GM15510 (cell line): ENCODE results near the gene UBP1.

Experiments
- POLR2A ChIP-seq: IDR thresholded peaks from 3 replicates; pipeline ENCODE4 v1.6.1; 2011; ENCODE audit warnings: borderline replicate concordance; ENCODE audit not compliant: insufficient read length; ENCODE audit errors: extremely low read depth

The UBP1 gene

GRCh38 chr3:33439546-33440327 is 468 bp downstream of the UBP1 start:
- TF ChIP-seq POLR2A, result no peak

- TF ChIP-seq POLR2A, result no peak
Observed at GRCh38 chr3:33438881-33439545, 1.2 kb downstream of the UBP1 start.

GRCh38 chr3:33438284-33438668 is 1.9 kb downstream of the UBP1 start:
- no peak for TF ChIP-seq POLR2A

GRCh38 chr3:33437556-33438283 is 2.5 kb downstream of the UBP1 start:
- TF ChIP-seq POLR2A, result no peak

GRCh38 chr3:33433843-33434242 is 6.4 kb downstream of the UBP1 start:
- TF ChIP-seq POLR2A, result no peak

- TF ChIP-seq POLR2A, result no peak
Observed at GRCh38 chr3:33430571-33430970, 9.6 kb downstream of the UBP1 start.

- no peak for TF ChIP-seq POLR2A
Observed at GRCh38 chr3:33430061-33430460, 10.1 kb downstream of the UBP1 start.

GRCh38 chr3:33428734-33429133 is 11.5 kb downstream of the UBP1 start:
- TF ChIP-seq POLR2A, result no peak

DNA sequence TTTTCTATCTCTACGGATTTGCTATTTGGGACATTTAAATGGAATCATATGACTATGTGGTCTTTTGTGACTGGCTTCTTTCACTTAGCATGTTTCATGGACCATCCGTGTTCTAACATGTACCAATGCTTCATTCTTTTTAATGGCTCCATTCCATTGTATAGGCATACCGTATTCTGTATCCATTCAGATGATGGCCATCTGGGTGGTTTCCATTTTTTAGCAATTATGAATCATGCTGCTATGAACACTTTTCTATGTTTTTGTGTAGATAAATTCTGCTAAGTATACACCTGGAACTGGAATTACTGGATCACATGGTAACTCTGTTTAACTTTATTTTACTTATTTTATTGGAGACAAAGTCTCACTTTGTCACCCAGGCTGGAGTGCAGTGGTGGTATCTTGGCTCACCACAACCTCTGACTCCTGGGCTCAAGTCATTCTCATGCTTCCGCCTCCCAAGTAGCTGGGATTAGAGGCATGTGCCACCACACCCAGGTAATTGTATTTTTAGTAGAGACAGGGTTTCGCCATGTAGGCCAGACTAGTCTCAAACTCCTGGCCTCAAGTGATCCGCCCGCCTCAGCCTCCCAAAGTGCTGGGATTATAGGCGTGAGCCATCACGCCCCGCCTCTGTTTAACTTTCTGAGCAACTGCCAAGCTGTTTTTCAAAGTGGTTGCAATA is 13.4 kb downstream of the UBP1 start:
- TF ChIP-seq POLR2A, result no peak

GRCh38 chr3:33426068-33426467 is 14.1 kb downstream of the UBP1 start:
- TF ChIP-seq POLR2A, result no peak

DNA sequence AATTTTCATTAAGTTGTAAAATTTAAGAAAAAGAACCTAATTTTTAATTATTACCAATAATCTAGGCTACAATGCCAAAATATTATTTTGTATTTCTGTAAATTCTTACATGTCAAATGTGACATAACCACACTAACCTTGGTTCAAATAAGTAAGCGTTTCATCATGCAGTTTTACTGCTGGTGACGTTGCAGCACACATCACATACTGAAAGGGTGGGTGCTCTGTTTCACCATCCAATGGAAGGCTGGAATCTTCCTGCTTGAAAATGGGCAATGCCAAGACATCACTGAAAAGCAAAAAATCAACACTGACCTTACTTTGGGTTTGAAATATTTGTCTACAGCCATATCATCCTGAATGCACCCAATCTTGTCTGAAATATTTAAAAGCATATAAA is 14.8 kb downstream of the UBP1 start:
- TF ChIP-seq POLR2A, result no peak

- no peak for TF ChIP-seq POLR2A
Observed at GRCh38 chr3:33424606-33425452, 15.4 kb downstream of the UBP1 start.

DNA sequence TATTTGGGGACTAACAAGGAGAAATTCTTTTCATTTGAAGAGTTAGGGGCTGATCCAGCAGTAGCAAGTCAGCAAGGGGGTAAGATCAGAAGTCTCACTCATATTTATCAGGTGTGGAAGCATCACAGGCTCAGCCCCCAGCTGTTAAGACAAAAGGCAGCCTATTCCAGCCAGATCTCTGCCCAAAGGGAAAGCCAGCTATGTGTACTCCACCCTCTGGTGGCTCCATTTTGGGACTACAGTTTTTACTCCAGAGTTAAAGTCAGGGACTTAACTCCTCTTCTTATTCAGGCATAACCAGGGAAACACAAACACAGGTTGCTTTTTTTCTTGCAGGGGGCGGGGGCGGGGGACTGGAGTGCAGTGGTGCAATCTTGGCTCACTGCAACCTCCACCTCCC is 19.2 kb downstream of the UBP1 start:
- TF ChIP-seq POLR2A, result no peak

GRCh38 chr3:33419948-33420347 is 20.3 kb downstream of the UBP1 start:
- no peak for TF ChIP-seq POLR2A
